Testis (tissue), 3 donors: ENCODE measurements around the gene PHF2. TPM values are rescaled to one million over a fixed set of nuclear protein-coding genes. Genes with fewer than 3 reads are reported as not detected.
A peak's percentile ranks its signal among the peaks of the same experiment; 100 is the strongest.

Experiments
- DNase-seq: peaks from one replicate; pipeline ENCODE4 v3.0.0-alpha.2; 2019
- H3K27ac ChIP-seq, 2 donors: fragments of 200-600 bp; sonication (generic); one replicate each; pipeline ENCODE4 v1.5.1; 2019
- H3K27me3 ChIP-seq: fragments of 200-600 bp; sonication (generic); one replicate; pipeline ENCODE4 v1.5.1; 2019
- H3K36me3 ChIP-seq: fragments of 200-600 bp; sonication (generic); one replicate; pipeline ENCODE4 v1.5.1; 2017; ENCODE audit warnings: low read depth; ENCODE audit errors: missing control alignments
- H3K4me1 ChIP-seq: fragments of 200-600 bp; sonication (generic); one replicate; pipeline ENCODE4 v1.5.1; 2019
- H3K4me3 ChIP-seq, 2 donors: fragments of 200-600 bp; sonication (generic); one replicate each; pipeline ENCODE4 v1.5.1; 2017 to 2019
- H3K9me3 ChIP-seq: fragments of 200-600 bp; sonication (generic); one replicate; pipeline ENCODE4 v1.5.1; 2017
- CTCF ChIP-seq, 3 experiments: fragments of 450-650 bp in 2 of 3; fragments of 200-600 bp in 1 of 3; sonication (generic) in 1 of 3; IDR thresholded peaks; one replicate each; pipeline ENCODE4 v1.5.1; 2016 to 2019; ENCODE audit warnings: antibody characterized with exemption in 3 of 3, mild to moderate bottlenecking in 2 of 3, moderate library complexity in 1 of 3
- POLR2A ChIP-seq: fragments of 450-650 bp; IDR thresholded peaks from one replicate; pipeline ENCODE4 v1.6.1; 2017; ENCODE audit warnings: antibody characterized with exemption, mild to moderate bottlenecking, moderate library complexity
- WGBS, 2 donors: methylation state at CpG; one replicate each; pipeline ENCODE4 v1.1.5; 2018; 5-methylcytosine and 5-hydroxymethylcytosine counted together
- intact Hi-C: fragments of 100-400 bp; cut with DNase I; formaldehyde crosslinking; loops from one replicate; pipeline ENCODE4 v1.15.1; 2023; ENCODE audit warnings: low total_unique reads
- polyA plus RNA-seq: library from polyadenylated mRNA; stranded (reverse); fragments of 350-450 nt; fragmentation: Illumina TruSeq; extraction: RNeasy Lipid Tissue Mini Kit (QIAGEN cat#74804); gene quantifications from one replicate; pipeline ENCODE4 v1.2.3, GENCODE V29; 2014; ENCODE audit warnings: low read depth, low replicate concordance; ENCODE audit not compliant: insufficient read depth
- total RNA-seq, 2 donors: library from RNA; depleted of rRNA; stranded (reverse); fragments of >200 nt; gene quantifications; one replicate each; pipeline ENCODE4 v1.2.3, GENCODE V29; 2016

The PHF2 gene
- total and polyA plus RNA-seq, 3 donors from 2014 or later: 19.6 to 22.1 (median 20.6) TPM

GRCh38 chr9:93572636-93573515 lies 3.5 kb upstream of the PHF2 start:
- no peak for DNase-seq
- Histone ChIP-seq H3K36me3 (no peaks in the 10 kb centered on the region), H3K9me3 (no peaks in the 10 kb centered on the region), H3K27me3 (no peaks in the 10 kb centered on the region), H3K27ac (no peak overlapping the region), H3K4me3 (no peak overlapping the region), H3K4me1 (peaks cover 11% of the 10 kb centered on the region)
- TF ChIP-seq POLR2A: no peak
- TF ChIP-seq CTCF (IDR thresholded peaks at IDR 0.05): no peak
- intact Hi-C loops: no loop called here
- 96 to 98% methylated on average over 8 of the region's 8 CpGs for WGBS, 2 donors

GRCh38 chr9:93573516-93573828 lies 2.9 kb upstream of the PHF2 start:
- no peak overlapping the region for H3K27ac ChIP-seq
- no peak overlapping the region for H3K4me3 ChIP-seq
- TF ChIP-seq CTCF (IDR thresholded peaks at IDR 0.05): no peak
- no peak for DNase-seq
- no peaks in the 10 kb centered on the region for H3K9me3 ChIP-seq
- H3K36me3 ChIP-seq: no peaks in the 10 kb centered on the region
- intact Hi-C loops: no loop called here
- no peaks in the 10 kb centered on the region for H3K27me3 ChIP-seq
- peaks cover 17% of the 10 kb centered on the region for H3K4me1 ChIP-seq
- 88 to 94% methylated on average over 3 of the region's 3 CpGs for WGBS, 2 donors

- no peak for TF ChIP-seq POLR2A
- TF ChIP-seq CTCF (IDR thresholded peaks at IDR 0.05): no peak
- Histone ChIP-seq H3K27ac (no peak overlapping the region), H3K36me3 (no peaks in the 10 kb centered on the region), H3K9me3 (no peaks in the 10 kb centered on the region), H3K4me1 (peaks cover 20% of the 10 kb centered on the region), H3K4me3 (no peak overlapping the region), H3K27me3 (no peaks in the 10 kb centered on the region)
- DNase-seq: no peak
- intact Hi-C loops: no loop called here
- WGBS, 2 donors: 71 to 86% methylated on average over 8 to 9 of the region's 9 CpGs
Observed at GRCh38 chr9:93574091-93574899, 2.1 kb upstream of the PHF2 start.

GRCh38 chr9:93574900-93575795 lies 1.2 kb upstream of the PHF2 start:
- Histone ChIP-seq H3K27ac (peak overlapping the region; percentile 91 to 93), H3K27me3 (no peaks in the 10 kb centered on the region), H3K4me3 (peak overlapping the region; percentile 74 to 82), H3K36me3 (no peaks in the 10 kb centered on the region), H3K4me1 (peaks cover 20% of the 10 kb centered on the region), H3K9me3 (no peaks in the 10 kb centered on the region)
- TF ChIP-seq POLR2A: no peak
- no peak for TF ChIP-seq CTCF (IDR thresholded peaks at IDR 0.05)
- intact Hi-C loops: no loop called here
- no peak for DNase-seq
- 10 to 26% methylated on average over 5 to 30 of the region's 30 CpGs for WGBS, 2 donors
